ENCODE data around the gene EDN3. TPM values are rescaled to one million over a fixed set of nuclear protein-coding genes. Genes with fewer than 3 reads are reported as not detected.

The EDN3 gene
- total RNA-seq, 1 donor from 2014 or later, result 8.4 TPM

Other genes with a start within 250 kb of the EDN3 start
- under 0.01 TPM for gene ZNF831, start 136.8 kb upstream of the EDN3 start, total RNA-seq